Tibial artery (tissue), 4 donors: ENCODE measurements around the gene PRXL2B.

Experiments
- DNase-seq, 2 donors: peaks; one replicate each; pipeline ENCODE4 v3.0.0-alpha.2; 2019
- H3K27ac ChIP-seq, 2 donors: fragments of 200-600 bp; sonication (generic) in 1 of 2; 1 replicate in 1 of 2; 2 replicates in 1 of 2; pipeline ENCODE4 v1.5.1; 2018 to 2019; ENCODE audit warnings: mild to moderate bottlenecking in 1 of 2
- H3K27me3 ChIP-seq, 2 donors: fragments of 200-600 bp; sonication (generic) in 1 of 2; one replicate each; pipeline versions ENCODE4 v1.5.1 to v1.6.0; 2016 to 2019
- H3K36me3 ChIP-seq, 3 donors: fragments of 200-600 bp; sonication (generic) in 2 of 3; one replicate each; pipeline ENCODE4 v1.5.1; 2016 to 2019; ENCODE audit warnings: mild to moderate bottlenecking in 2 of 3
- H3K4me1 ChIP-seq, 4 donors: fragments of 200-600 bp; sonication (generic) in 2 of 4; 1 replicate in 3 of 4; 2 replicates in 1 of 4; pipeline ENCODE4 v1.5.1; 2016 to 2019
- H3K4me3 ChIP-seq, 2 donors: fragments of 200-600 bp; sonication (generic) in 1 of 2; 1 replicate in 1 of 2; 2 replicates in 1 of 2; pipeline ENCODE4 v1.5.1; 2018 to 2019; ENCODE audit warnings: mild to moderate bottlenecking in 2 of 2
- H3K9me3 ChIP-seq, 3 donors: fragments of 200-600 bp; sonication (generic) in 1 of 3; one replicate each; pipeline ENCODE4 v1.5.1; 2016 to 2019
- intact Hi-C: fragments of 100-400 bp; cut with DNase I; formaldehyde crosslinking; loops from one replicate; pipeline ENCODE4 v1.15.0; 2023; ENCODE audit warnings: low total_unique reads
- TF ChIP-seq, protein P1 (sequence below), 2 experiments: fragments of 200-600 bp in 1 of 2; fragments of 450-650 bp in 1 of 2; IDR thresholded peaks; one replicate each; pipeline ENCODE4 v1.5.1; 2017 to 2019; ENCODE audit warnings: antibody characterized with exemption in 2 of 2, mild to moderate bottlenecking in 1 of 2, moderate library complexity in 1 of 2

Gene PRXL2B

DNA sequence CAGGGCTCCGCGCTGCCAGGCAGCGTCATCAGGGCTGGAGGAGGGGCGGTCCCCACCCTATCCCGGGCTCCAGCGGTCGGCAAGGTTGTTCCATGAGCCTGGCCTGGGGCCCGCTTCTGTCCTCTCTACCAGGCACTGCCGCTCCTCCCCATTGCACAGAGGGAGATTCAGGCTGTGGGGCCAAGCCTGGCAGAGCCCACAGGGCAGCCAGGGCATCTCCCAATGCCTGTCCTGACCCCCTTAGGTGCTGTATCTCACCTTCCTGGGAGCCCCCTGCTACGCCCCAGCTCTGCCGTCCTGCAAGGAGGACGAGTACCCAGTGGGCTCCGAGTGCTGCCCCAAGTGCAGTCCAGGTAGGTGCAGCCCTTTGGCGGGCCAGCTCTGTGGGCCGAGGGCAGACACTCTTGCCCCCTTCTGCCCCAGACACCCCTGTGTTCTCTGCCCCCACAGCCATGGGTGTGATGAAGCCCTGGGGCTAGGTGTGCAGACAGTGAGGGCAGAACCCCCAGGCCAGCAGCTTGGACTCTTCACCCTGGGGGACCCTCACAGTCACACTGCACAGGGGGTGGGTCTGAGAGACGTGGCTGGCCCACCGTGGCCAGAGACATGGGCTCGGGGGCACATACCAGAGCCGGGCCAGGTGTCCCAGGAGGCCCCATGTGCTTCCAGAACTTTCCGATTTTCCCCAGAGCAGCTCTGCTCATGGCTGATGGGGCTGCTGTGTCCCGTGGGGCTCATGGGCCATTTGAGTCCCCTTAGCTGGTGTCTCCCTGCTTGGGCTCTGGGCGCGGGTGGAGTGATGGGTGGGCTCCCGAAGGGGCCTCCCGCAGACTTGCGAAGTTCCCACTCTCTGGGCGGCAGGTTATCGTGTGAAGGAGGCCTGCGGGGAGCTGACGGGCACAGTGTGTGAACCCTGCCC lies 28.8 kb upstream of the PRXL2B start:
- intact Hi-C loops: loop anchor here (5.0 kb wide), 2 partner anchors 35 to 165 kb away; partner anchors contain the start of genes MORN1 and RER1
- Histone ChIP-seq H3K4me3 (peak overlapping the region; percentile 62), H3K4me1 (peaks cover 0 to 35% (median 22%) of the 10 kb centered on the region in 4 donors), H3K27me3 (no peaks in the 10 kb centered on the region), H3K9me3 (no peaks in the 10 kb centered on the region), H3K27ac (peak overlapping the region; percentile 76 to 78), H3K36me3 (peaks cover 0 to 47% (median 27%) of the 10 kb centered on the region in 3 donors)
- TF ChIP-seq, protein P1, sequence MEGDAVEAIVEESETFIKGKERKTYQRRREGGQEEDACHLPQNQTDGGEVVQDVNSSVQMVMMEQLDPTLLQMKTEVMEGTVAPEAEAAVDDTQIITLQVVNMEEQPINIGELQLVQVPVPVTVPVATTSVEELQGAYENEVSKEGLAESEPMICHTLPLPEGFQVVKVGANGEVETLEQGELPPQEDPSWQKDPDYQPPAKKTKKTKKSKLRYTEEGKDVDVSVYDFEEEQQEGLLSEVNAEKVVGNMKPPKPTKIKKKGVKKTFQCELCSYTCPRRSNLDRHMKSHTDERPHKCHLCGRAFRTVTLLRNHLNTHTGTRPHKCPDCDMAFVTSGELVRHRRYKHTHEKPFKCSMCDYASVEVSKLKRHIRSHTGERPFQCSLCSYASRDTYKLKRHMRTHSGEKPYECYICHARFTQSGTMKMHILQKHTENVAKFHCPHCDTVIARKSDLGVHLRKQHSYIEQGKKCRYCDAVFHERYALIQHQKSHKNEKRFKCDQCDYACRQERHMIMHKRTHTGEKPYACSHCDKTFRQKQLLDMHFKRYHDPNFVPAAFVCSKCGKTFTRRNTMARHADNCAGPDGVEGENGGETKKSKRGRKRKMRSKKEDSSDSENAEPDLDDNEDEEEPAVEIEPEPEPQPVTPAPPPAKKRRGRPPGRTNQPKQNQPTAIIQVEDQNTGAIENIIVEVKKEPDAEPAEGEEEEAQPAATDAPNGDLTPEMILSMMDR (IDR thresholded peaks at IDR 0.05): no peak
- DNase-seq: no peak

DNA sequence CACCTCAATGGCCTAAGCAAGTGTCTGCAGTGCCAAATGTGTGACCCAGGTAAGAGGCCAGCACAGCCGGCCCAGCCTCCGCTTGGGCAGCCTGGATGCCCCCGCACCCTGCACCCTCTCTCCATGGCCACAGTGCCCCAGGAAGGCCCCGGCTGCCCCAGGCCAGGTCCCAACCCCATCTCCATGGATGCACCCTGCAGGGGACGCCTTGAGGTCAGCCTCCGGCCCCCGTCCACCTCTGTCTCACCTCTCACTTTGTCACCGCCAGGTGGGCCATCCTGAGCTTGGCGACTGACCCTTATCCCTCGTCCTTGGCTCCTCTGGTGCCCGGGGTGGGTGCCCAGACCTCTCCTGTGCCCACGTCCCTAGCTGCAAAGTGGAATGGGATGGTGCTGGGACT lies 28.2 kb upstream of the PRXL2B start:
- H3K27me3 ChIP-seq: no peaks in the 10 kb centered on the region
- H3K4me3 ChIP-seq: no peak overlapping the region
- no peak overlapping the region for H3K27ac ChIP-seq
- H3K36me3 ChIP-seq: peaks cover 0 to 54% (median 33%) of the 10 kb centered on the region in 3 donors
- TF ChIP-seq, protein P1 (IDR thresholded peaks at IDR 0.05): no peak
- intact Hi-C loops: loop anchor here (5.0 kb wide), 2 partner anchors 36 to 166 kb away; partner anchors contain the start of genes MORN1 and RER1
- no peak for DNase-seq
- peaks cover 0 to 35% (median 22%) of the 10 kb centered on the region in 4 donors for H3K4me1 ChIP-seq
- H3K9me3 ChIP-seq: no peaks in the 10 kb centered on the region

DNA sequence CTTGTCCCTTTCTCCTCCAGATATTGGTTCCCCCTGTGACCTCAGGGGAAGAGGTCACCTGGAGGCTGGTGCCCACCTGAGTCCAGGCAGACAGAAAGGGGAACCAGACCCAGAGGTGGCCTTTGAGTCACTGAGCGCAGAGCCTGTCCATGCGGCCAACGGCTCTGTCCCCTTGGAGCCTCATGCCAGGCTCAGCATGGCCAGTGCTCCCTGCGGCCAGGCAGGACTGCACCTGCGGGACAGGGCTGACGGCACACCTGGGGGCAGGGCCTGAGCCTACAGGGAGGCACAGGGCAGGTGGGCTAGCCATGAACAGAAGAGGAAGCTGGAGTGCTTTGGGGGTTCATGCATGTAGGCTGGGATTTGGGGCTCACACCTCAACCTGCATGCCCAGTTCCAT lies 27.7 kb upstream of the PRXL2B start:
- H3K4me1 ChIP-seq: peaks cover 0 to 35% (median 22%) of the 10 kb centered on the region in 4 donors
- H3K9me3 ChIP-seq: no peaks in the 10 kb centered on the region
- TF ChIP-seq, protein P1 (IDR thresholded peaks at IDR 0.05): no peak
- H3K4me3 ChIP-seq: no peak overlapping the region
- peaks cover 0 to 58% (median 33%) of the 10 kb centered on the region in 3 donors for H3K36me3 ChIP-seq
- no peak overlapping the region for H3K27ac ChIP-seq
- no peaks in the 10 kb centered on the region for H3K27me3 ChIP-seq
- intact Hi-C loops: loop anchor here (5.0 kb wide), 2 partner anchors 37 to 167 kb away; partner anchors contain the start of genes MORN1 and RER1
- DNase-seq: no peak

DNA sequence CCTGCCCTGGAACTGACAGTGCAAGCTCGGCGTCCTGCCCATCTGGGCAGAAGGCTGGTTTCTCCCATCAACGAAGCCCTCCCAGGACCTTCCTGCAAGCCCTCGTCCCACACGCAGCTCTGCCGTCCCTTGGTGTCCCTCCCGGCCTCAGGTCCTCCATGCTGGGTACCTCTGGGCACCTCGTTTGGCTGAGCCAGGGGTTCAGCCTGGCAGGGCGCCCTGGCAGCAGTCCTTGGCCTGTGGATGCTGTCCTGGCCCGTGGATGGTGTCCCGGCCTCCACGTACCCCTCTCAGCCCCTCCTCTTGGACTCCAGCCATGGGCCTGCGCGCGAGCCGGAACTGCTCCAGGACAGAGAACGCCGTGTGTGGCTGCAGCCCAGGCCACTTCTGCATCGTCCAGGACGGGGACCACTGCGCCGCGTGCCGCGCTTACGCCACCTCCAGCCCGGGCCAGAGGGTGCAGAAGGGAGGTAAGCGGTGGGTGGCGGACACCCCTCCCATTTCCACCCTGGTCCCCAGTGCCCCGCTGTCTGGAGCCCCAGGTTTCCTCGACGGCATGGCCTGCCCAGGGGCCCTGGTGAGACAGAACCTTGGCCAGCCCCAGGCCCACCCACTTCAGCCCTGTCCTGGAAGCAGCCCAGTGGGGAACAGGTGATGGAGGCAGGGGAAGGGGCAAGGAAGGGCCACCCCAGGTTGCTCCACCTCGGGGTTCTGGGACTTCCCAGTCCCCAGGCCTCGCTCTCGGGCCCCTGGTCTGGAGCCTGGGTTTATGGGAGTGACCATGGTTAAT lies 26.9 kb upstream of the PRXL2B start:
- Histone ChIP-seq H3K9me3 (no peaks in the 10 kb centered on the region), H3K27me3 (peaks cover 0 to 2% of the 10 kb centered on the region in 2 donors), H3K4me1 (peaks cover 0 to 34% (median 22%) of the 10 kb centered on the region in 4 donors), H3K27ac (no peak overlapping the region), H3K4me3 (no peak overlapping the region), H3K36me3 (peaks cover 0 to 58% (median 33%) of the 10 kb centered on the region in 3 donors)
- TF ChIP-seq, protein P1 (IDR thresholded peaks at IDR 0.05): no peak
- intact Hi-C loops: loop anchor here (5.0 kb wide), 2 partner anchors 37 to 167 kb away; partner anchors contain the start of genes MORN1 and RER1
- no peak for DNase-seq

DNA sequence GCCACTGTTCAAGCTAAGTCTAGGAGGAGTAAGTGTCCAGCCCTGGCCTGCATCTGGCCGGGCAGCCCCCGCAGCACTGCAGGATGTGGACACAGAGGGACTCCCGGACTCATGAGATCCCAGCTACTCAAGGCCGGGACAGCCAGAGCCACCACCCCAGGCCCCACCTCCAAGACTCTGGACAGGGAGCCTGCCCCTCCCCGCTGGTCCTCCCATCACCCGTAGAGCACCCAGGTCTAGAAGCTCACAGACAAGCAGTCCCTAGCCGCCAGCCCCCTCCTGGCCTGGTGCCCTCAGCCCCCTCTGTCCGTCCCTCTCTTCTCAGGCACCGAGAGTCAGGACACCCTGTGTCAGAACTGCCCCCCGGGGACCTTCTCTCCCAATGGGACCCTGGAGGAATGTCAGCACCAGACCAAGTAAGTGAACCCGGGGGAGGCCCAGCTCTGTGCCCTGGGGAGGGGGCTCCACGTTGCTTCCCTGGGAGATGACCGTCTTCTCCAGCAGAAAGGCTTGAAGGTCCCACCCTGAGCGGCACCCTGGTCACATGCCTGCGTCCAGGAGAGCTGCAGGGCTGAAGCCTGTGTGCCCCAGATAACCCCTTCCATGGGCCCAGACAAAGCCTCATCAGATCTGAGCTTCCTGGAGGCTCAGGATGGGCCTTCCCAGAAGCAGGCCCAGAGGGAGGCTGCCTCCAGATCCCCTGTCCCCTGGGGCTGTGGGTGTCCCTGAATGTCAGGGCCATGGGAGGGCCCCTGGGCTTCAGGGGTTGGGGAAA lies 26.1 kb upstream of the PRXL2B start:
- H3K4me1 ChIP-seq: peaks cover 0 to 26% (median 17%) of the 10 kb centered on the region in 4 donors
- peaks cover 0 to 7% of the 10 kb centered on the region in 2 donors for H3K27me3 ChIP-seq
- H3K9me3 ChIP-seq: no peaks in the 10 kb centered on the region
- no peak overlapping the region for H3K27ac ChIP-seq
- no peak overlapping the region for H3K4me3 ChIP-seq
- DNase-seq: no peak
- TF ChIP-seq, protein P1 (IDR thresholded peaks at IDR 0.05): no peak
- intact Hi-C loops: no loop called here
- peaks cover 0 to 58% (median 33%) of the 10 kb centered on the region in 3 donors for H3K36me3 ChIP-seq
